SK-N-SH (cell line): ENCODE results near the gene CCDC183. TPM values are rescaled to one million over a fixed set of nuclear protein-coding genes. Genes with fewer than 3 reads are reported as not detected.
"Not testable (repeated sequence)": the region's sequence is repeated elsewhere in the genome, so short reads cannot be mapped to it uniquely, and the experiment has no call there.

ENCODE experiments used
- CTCF ChIA-PET: fragments of 300-600, 350-600 bp; formaldehyde crosslinking; extraction: SDS; loops from one replicate; lab custom pipeline; 2021; lab: Yijun Ruan, JAX
- POLR2A ChIA-PET: fragments of 350-600 bp; sonication (Branson Sonifier 250); formaldehyde crosslinking; extraction: SDS; loops from one replicate; lab custom pipeline; 2020; ENCODE audit warnings: antibody characterized with exemption, inconsistent platforms; lab: Yijun Ruan, JAX
- DNase-seq: peaks from one replicate; pipeline ENCODE4 v3.0.0; 2012
- H2AFZ ChIP-seq: fragments of 200-600 bp; sonication (generic); 2 replicates; pipeline ENCODE4 v1.8.1; 2016; ENCODE audit warnings: antibody characterized with exemption, mild to moderate bottlenecking, low read depth
- H3F3A ChIP-seq: fragments of 200-600 bp; sonication (generic); replicated peaks from 2 replicates; pipeline ENCODE3; 2016; ENCODE audit warnings: antibody characterized with exemption, mild to moderate bottlenecking; ENCODE audit not compliant: insufficient read depth
- H3K27ac ChIP-seq, 2 experiments: fragments of 200-500 bp in 1 of 2; fragments of 200-600 bp in 1 of 2; sonication (Bioruptor generic) in 1 of 2; sonication (generic), shearing (Covaris generic) in 1 of 2; 2 replicates each; pipeline versions ENCODE4 v1.5.1 to v1.6.1; 2014 to 2016; ENCODE audit warnings: low read depth in 2 of 2, inconsistent platforms in 1 of 2, low read length in 1 of 2, mild to moderate bottlenecking in 1 of 2, mixed read lengths in 1 of 2
- H3K27me3 ChIP-seq: fragments of 200-600 bp; sonication (generic), shearing (Covaris generic); 2 replicates; pipeline ENCODE4 v1.6.1; 2016; ENCODE audit warnings: mixed run types; ENCODE audit not compliant: insufficient read depth
- H3K36me3 ChIP-seq, 2 experiments: fragments of 200-500 bp in 1 of 2; fragments of 200-600 bp in 1 of 2; sonication (Bioruptor generic) in 1 of 2; sonication (generic) in 1 of 2; replicated peaks in 1 of 2; 2 replicates each; pipeline versions ENCODE3 to v1.5.1; 2014 to 2016; ENCODE audit warnings: low read length in 1 of 2, mild to moderate bottlenecking in 1 of 2; ENCODE audit not compliant: insufficient read depth in 2 of 2, control insufficient read depth in 1 of 2
- H3K4me1 ChIP-seq, 2 experiments: fragments of 200-500 bp in 1 of 2; fragments of 200-600 bp in 1 of 2; sonication (Bioruptor generic) in 1 of 2; sonication (generic), shearing (Covaris generic) in 1 of 2; 2 replicates each; pipeline versions ENCODE4 v1.5.1 to v1.6.1; 2014 to 2016; ENCODE audit warnings: low read depth in 1 of 2, low read length in 1 of 2, mixed run types in 1 of 2; ENCODE audit not compliant: insufficient read depth in 2 of 2, control insufficient read depth in 1 of 2
- H3K4me2 ChIP-seq: fragments of 200-600 bp; sonication (generic), shearing (Covaris generic); 2 replicates; pipeline ENCODE4 v1.6.1; 2017; ENCODE audit warnings: mixed run types
- H3K4me3 ChIP-seq, 2 experiments: fragments of 200-500 bp in 1 of 2; fragments of 200-600 bp in 1 of 2; sonication (Bioruptor generic) in 1 of 2; sonication (generic), shearing (Covaris generic) in 1 of 2; 2 replicates each; pipeline versions ENCODE4 v1.5.1 to v1.8.1; 2014 to 2016; ENCODE audit warnings: low read depth in 2 of 2, inconsistent platforms in 1 of 2, low read length in 1 of 2, mild to moderate bottlenecking in 1 of 2, mixed read lengths in 1 of 2, moderate library complexity in 1 of 2
- H3K79me2 ChIP-seq: fragments of 200-600 bp; sonication (generic); 2 replicates; pipeline ENCODE4 v1.8.1; 2017; ENCODE audit warnings: mild to moderate bottlenecking; ENCODE audit not compliant: insufficient read depth
- H3K9ac ChIP-seq: fragments of 200-600 bp; sonication (generic); 2 replicates; pipeline ENCODE4 v1.6.1; 2017; ENCODE audit warnings: mixed run types
- H3K9me2 ChIP-seq: fragments of 200-600 bp; sonication (generic); 2 replicates; pipeline ENCODE4 v1.6.1; 2017; ENCODE audit warnings: mixed run types
- H3K9me3 ChIP-seq: fragments of 200-600 bp; sonication (generic); 2 replicates; pipeline ENCODE4 v1.6.1; 2017; ENCODE audit warnings: mixed run types, mild to moderate bottlenecking, moderate library complexity
- H4K20me1 ChIP-seq: fragments of 200-600 bp; sonication (generic); 2 replicates; pipeline ENCODE4 v1.6.1; 2017; ENCODE audit warnings: mild to moderate bottlenecking, mixed run types; ENCODE audit not compliant: insufficient read depth
- ELF1 ChIP-seq: IDR thresholded peaks from 2 replicates; pipeline ENCODE4 v1.4.0; 2012
- MXI1 ChIP-seq: IDR thresholded peaks from 2 replicates; pipeline ENCODE4 v1.6.1; 2012; ENCODE audit warnings: mild to moderate bottlenecking, low read depth, low read length, improper control_type of control experiment
- POLR2AphosphoS5 ChIP-seq: IDR thresholded peaks from 2 replicates; pipeline ENCODE4 v1.6.1; 2012; ENCODE audit warnings: low read depth, low read length
- RAD21 ChIP-seq: IDR thresholded peaks from 2 replicates; pipeline ENCODE4 v1.6.1; 2012; ENCODE audit warnings: mild to moderate bottlenecking, low read length
- TAF1 ChIP-seq: IDR thresholded peaks from 2 replicates; pipeline ENCODE4 v1.6.1; 2012; ENCODE audit warnings: low read depth, mild to moderate bottlenecking, low read length, moderate library complexity, borderline replicate concordance
- WGBS: methylation state at CpG from one replicate; pipeline ENCODE4 v1.1.6; 2017; ENCODE audit warnings: low lambda C conversion rate; 5-methylcytosine and 5-hydroxymethylcytosine counted together
- polyA plus RNA-seq, 3 experiments: library from polyadenylated mRNA; depleted of rRNA; stranded (reverse); fragments of >200 nt; gene quantifications; 2 replicates each; pipeline ENCODE4 v1.2.3, GENCODE V29; 2012
- TF ChIP-seq, protein P1 (sequence below): IDR thresholded peaks from 2 replicates; pipeline ENCODE4 v1.4.0; 2012; ENCODE audit warnings: low read depth
- TF ChIP-seq, protein P2 (sequence below): IDR thresholded peaks from 2 replicates; pipeline ENCODE4; 2012
- TF ChIP-seq, protein P3 (sequence below): fragments of 200-600 bp; sonication (generic); IDR thresholded peaks from 2 replicates; pipeline ENCODE4 v1.6.1; 2017; ENCODE audit warnings: antibody characterized with exemption, mild to moderate bottlenecking, moderate library complexity

Gene CCDC183
- polyA plus RNA-seq, 1 of the 3 experiments (the other 2 are of a cell fraction): 5.3 TPM

DNA sequence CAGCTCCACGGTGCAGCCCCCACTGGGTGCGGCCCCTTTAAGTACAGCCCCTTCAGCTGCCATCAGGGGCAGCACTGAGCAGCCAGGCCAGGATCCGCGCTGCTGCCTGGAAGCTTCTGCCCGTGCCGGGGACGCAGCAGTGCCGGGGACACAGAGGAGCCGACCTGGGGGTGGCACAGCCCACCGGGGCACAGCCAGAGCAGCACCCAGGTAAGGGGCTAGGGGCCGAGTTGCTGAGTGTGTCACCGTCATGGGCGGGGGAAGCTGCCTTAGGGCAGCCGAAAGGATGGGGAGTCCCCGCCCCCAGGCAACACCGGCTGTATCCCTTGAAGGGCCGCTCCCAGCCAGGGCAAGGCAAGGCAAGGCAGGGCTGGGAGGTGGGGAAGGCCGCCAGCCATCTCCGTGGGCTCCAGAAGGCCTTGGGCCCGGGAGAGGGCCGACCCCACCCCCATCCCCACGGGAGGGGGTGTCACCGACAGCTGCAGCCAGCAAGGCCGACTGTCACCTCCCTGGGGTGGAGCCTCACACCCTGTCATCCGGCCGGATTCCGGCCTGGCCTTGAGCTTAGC, 46.3 kb downstream of the CCDC183 start, which contains the start of gene AJM1:
Gene AJM1 (plus strand): TSS at position 99 of the 569 bp plus-strand sequence. CDS start 1,937 bp downstream, outside the sequence.
- H3K9me2 ChIP-seq, H3K9me3 ChIP-seq, H3K79me2 ChIP-seq, H2AFZ ChIP-seq, H3K27me3 ChIP-seq: not testable (repeated sequence)
- ChIA-PET POLR2A (interaction anchor here (1.4 to 2.1 kb wide), 3 partner anchors 14 to 36 kb away, joined by 4 to 10 read pairs (median 4); partner anchors contain the start of gene RABL6), CTCF (interaction anchor here (0.6 to 4.7 kb wide), 37 partner anchors 11 to 389 kb away, joined by 3 to 36 read pairs (median 4); partner anchors contain the start of genes CCDC183, LCN8, MAN1B1 and RABL6)
- WGBS: no CpG with 5 or more reads among the region's 27 CpGs
- H3K27ac ChIP-seq: peak within 1 kb of the TSS; percentile 22 to 78; a peak in 2 of 4 replicates
- DNase-seq: peak; percentile 92
- peaks cover 10% of the 10 kb centered on the region; the same call in 1 of the 2 replicates for H4K20me1 ChIP-seq
- peak within 1 kb of the TSS; percentile 52; the same call in 1 of the 2 replicates for H3K9ac ChIP-seq
- TF ChIP-seq RAD21 (peak; percentile 43), POLR2AphosphoS5 (peak; percentile 68), MXI1 (0 out of 2 replicates have a peak, but pooled peaks have one; percentile 34), ELF1 (peak; percentile 41; the same call in 1 of the 2 replicates), TAF1 (0 out of 2 replicates have a peak, but pooled peaks have one; percentile 8)
- TF ChIP-seq, protein P1, sequence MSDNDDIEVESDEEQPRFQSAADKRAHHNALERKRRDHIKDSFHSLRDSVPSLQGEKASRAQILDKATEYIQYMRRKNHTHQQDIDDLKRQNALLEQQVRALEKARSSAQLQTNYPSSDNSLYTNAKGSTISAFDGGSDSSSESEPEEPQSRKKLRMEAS: peak; percentile 80
- TF ChIP-seq, protein P2, sequence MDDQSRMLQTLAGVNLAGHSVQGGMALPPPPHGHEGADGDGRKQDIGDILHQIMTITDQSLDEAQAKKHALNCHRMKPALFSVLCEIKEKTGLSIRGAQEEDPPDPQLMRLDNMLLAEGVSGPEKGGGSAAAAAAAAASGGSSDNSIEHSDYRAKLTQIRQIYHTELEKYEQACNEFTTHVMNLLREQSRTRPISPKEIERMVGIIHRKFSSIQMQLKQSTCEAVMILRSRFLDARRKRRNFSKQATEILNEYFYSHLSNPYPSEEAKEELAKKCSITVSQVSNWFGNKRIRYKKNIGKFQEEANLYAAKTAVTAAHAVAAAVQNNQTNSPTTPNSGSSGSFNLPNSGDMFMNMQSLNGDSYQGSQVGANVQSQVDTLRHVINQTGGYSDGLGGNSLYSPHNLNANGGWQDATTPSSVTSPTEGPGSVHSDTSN: peak; percentile 18; the same call in 1 of the 2 replicates
- TF ChIP-seq, protein P3, sequence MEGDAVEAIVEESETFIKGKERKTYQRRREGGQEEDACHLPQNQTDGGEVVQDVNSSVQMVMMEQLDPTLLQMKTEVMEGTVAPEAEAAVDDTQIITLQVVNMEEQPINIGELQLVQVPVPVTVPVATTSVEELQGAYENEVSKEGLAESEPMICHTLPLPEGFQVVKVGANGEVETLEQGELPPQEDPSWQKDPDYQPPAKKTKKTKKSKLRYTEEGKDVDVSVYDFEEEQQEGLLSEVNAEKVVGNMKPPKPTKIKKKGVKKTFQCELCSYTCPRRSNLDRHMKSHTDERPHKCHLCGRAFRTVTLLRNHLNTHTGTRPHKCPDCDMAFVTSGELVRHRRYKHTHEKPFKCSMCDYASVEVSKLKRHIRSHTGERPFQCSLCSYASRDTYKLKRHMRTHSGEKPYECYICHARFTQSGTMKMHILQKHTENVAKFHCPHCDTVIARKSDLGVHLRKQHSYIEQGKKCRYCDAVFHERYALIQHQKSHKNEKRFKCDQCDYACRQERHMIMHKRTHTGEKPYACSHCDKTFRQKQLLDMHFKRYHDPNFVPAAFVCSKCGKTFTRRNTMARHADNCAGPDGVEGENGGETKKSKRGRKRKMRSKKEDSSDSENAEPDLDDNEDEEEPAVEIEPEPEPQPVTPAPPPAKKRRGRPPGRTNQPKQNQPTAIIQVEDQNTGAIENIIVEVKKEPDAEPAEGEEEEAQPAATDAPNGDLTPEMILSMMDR: peak; percentile 79
- H3K4me3 ChIP-seq: peak within 1 kb of the TSS; percentile 66 to 85
- peaks cover 0 to 15% of the 10 kb centered on the region in 2 experiments for H3K36me3 ChIP-seq
- peaks cover 19% of the 10 kb centered on the region for H3F3A ChIP-seq
- H3K4me2 ChIP-seq: peak within 1 kb of the TSS; percentile 97
- H3K4me1 ChIP-seq: peaks cover 24 to 29% of the 10 kb centered on the region in 2 experiments; a peak in 2 of 4 replicates

DNA sequence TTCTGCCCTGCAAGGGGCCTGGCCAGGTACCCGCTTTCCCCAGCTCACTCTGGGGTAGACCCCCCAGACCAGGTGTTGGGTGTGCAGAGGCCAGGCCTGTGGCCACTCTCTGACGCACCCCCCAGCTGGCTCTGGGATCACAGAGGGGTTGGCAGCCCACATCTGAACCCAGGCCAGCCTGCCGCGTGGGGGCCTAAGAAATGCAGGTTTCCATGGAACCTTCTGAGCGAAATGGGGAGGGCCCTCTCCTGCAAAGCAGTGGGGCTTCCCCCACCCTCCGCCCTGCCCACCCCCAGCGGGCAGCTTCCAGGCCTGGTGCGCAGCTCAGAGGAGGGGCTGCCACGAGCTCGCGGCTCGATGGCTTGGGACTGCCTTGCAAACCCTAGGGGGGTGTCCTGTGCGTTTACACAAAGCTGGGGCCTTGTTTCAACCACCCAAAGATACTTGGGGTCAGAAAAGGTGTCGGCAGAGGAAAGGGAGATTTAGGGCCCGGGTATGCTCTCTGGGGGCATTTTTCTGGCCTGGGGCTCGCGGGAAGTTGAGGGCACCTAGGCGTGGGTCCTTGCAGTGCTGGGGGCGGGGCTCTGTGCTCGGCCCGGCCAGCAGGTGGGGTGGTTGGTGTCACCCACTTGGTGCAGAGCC, 47.1 kb downstream of the CCDC183 start:
- not testable (repeated sequence) for H3K27me3 ChIP-seq, H2AFZ ChIP-seq, DNase-seq, H3K79me2 ChIP-seq, H3K9me2 ChIP-seq, H3K9me3 ChIP-seq
- peak overlapping the region in 1 of 2 experiments; percentile 39; a peak in 1 of 4 replicates for H3K27ac ChIP-seq
- ChIA-PET CTCF (interaction anchor here (0.7 to 4.7 kb wide), 32 partner anchors 11 to 390 kb away, joined by 3 to 36 read pairs (median 4); partner anchors contain the start of genes LCN8, MAN1B1, RABL6 and TMEM141), POLR2A (interaction anchor here (1.5 kb wide), 1 partner anchor 15 kb away, joined by 4 read pairs; no protein-coding TSS in a partner anchor)
- peak overlapping the region; percentile 78 for H3K4me2 ChIP-seq
- peaks cover 10% of the 10 kb centered on the region; the same call in 1 of the 2 replicates for H4K20me1 ChIP-seq
- peaks cover 0 to 15% of the 10 kb centered on the region in 2 experiments for H3K36me3 ChIP-seq
- peak overlapping the region; percentile 16 to 66; a peak in 3 of 4 replicates for H3K4me3 ChIP-seq
- H3F3A ChIP-seq: peaks cover 19% of the 10 kb centered on the region
- peaks cover 24 to 29% of the 10 kb centered on the region in 2 experiments; a peak in 2 of 4 replicates for H3K4me1 ChIP-seq
- 62% methylated on average over 11 of the region's 21 CpGs for WGBS
- 0 out of 2 replicates have a peak overlapping the region, but pooled peaks have one; percentile 21 for H3K9ac ChIP-seq
